Measurements from ENCODE around the gene ADAMTS7. TPM values are rescaled to one million over a fixed set of nuclear protein-coding genes. Genes with fewer than 3 reads are reported as not detected.
A peak's percentile ranks its signal among the peaks of the same experiment; 100 is the strongest.

Gene ADAMTS7
- total and polyA plus RNA-seq, 2 of the 13 experiments (the other 11 are each of a cell fraction or from before 2014, with no cell fraction given), result 0.09 to 0.12 TPM

GRCh38 chr15:78838489-78838888 lies 27.2 kb upstream of the ADAMTS7 start:
- no peak for DNase-seq (ENCODE audit: low spot score)
- H3K4me2 ChIP-seq (ENCODE audit: low read depth, low read length), result no peak overlapping the region
- TF ChIP-seq ZNF629 (CRISPR knock-in tag; conservative IDR thresholded peaks at IDR 0.05) (0 out of 2 replicates have a peak, but pooled peaks have one; percentile 22), TFE3 (CRISPR knock-in tag; IDR thresholded peaks at IDR 0.05) (no peak), CREB1 (IDR thresholded peaks at IDR 0.05) (no peak), CREB1 (CRISPR knock-in tag; IDR thresholded peaks at IDR 0.05) (no peak)
- BruUV-seq (replicated peaks), result no TSS peak
- no peaks in the 10 kb centered on the region for H3K36me3 ChIP-seq (replicated peaks in 1 of 2; ENCODE audit: control insufficient read depth in 1 of 2, insufficient read depth in 2 of 2, low read length in 2 of 2)
- H3K4me3 ChIP-seq (replicated peaks in 1 of 3; ENCODE audit: insufficient read depth in 1 of 3, low read depth in 2 of 3, low read length in 3 of 3), result no peak overlapping the region
- H4K20me1 ChIP-seq (ENCODE audit: insufficient read depth, low read length), result no peaks in the 10 kb centered on the region
- ChIA-PET CTCF (ENCODE audit: low intra/inter-chr PET ratio, low total read pairs) (no interaction called here), POLR2A (no interaction called here)
- no peak for ATAC-seq
- no peak overlapping the region for H2AFZ ChIP-seq (ENCODE audit: low read length)
- H3K4me1 ChIP-seq (ENCODE audit: insufficient read depth, low read length), result peaks cover 7% of the 10 kb centered on the region; the same call in 1 of the 2 replicates
- H3K27me3 ChIP-seq (ENCODE audit: control insufficient read depth in 1 of 2, insufficient read depth in 2 of 2, low read length in 2 of 2), result peaks cover 2 to 20% of the 10 kb centered on the region in 2 experiments; a peak in 3 of 5 replicates
- WGBS (ENCODE audit: low lambda C conversion rate), result 35% methylated on average over 3 of the region's 3 CpGs
- in situ Hi-C loops (cut with HindIII; ENCODE audit: extremely low pct_ligation_motif_present, low pct_unique_long_range_greater_than_20kb) (no loop called here), intact Hi-C loops (cut with micrococcal nuclease; ENCODE audit: unreplicated experiment) (no loop called here)
- H3K9ac ChIP-seq (ENCODE audit: insufficient read depth, low read depth, low read length), result no peak overlapping the region
- no peak overlapping the region for H3K27ac ChIP-seq (ENCODE audit: extremely low read length, insufficient read depth, low read length)
- H3K9me3 ChIP-seq (ENCODE audit: low read length), result no peaks in the 10 kb centered on the region
- H3K79me2 ChIP-seq (ENCODE audit: insufficient read depth, low read length), result no peaks in the 10 kb centered on the region
- no peak for FAIRE-seq

- WGBS (ENCODE audit: low lambda C conversion rate), result 53% methylated on average over 7 of the region's 8 CpGs
- intact Hi-C loops (cut with micrococcal nuclease; ENCODE audit: unreplicated experiment), result no loop called here
- H3K36me3 ChIP-seq (replicated peaks in 1 of 2; ENCODE audit: control insufficient read depth in 1 of 2, insufficient read depth in 2 of 2, low read length in 2 of 2), result no peaks in the 10 kb centered on the region
- H3K9me3 ChIP-seq (ENCODE audit: low read length), result no peaks in the 10 kb centered on the region
- DNase-seq (ENCODE audit: low spot score) (no peak), ATAC-seq (peak; percentile 65), FAIRE-seq (no peak)
- TF ChIP-seq ZNF503 (CRISPR knock-in tag; IDR thresholded peaks at IDR 0.05) (no peak), RNF2 (conservative IDR thresholded peaks at IDR 0.05; ENCODE audit: low read depth) (no peak), PHF20 (CRISPR knock-in tag; IDR thresholded peaks at IDR 0.05) (no peak), STAG1 (CRISPR knock-in tag; IDR thresholded peaks at IDR 0.05) (no peak), ADNP (CRISPR knock-in tag; IDR thresholded peaks at IDR 0.05) (no peak), CBX2 (IDR thresholded peaks at IDR 0.05; ENCODE audit: low read depth, low read length) (no peak), CBX2 (CRISPR knock-in tag; IDR thresholded peaks at IDR 0.05; ENCODE audit: low read depth) (no peak), CTCF (CRISPR knock-in tag; IDR thresholded peaks at IDR 0.05) (0 out of 2 replicates have a peak, but pooled peaks have one; percentile 7), TEAD3 (CRISPR knock-in tag; optimal IDR thresholded peaks at IDR 0.05; ENCODE audit: borderline replicate concordance) (peak; percentile 18)
- no TSS peak for BruUV-seq (replicated peaks)
- H3K4me3 ChIP-seq (replicated peaks in 1 of 3; ENCODE audit: insufficient read depth in 1 of 3, low read depth in 2 of 3, low read length in 3 of 3), result no peak overlapping the region
- ChIA-PET CTCF (ENCODE audit: low intra/inter-chr PET ratio, low total read pairs) (no interaction called here), POLR2A (no interaction called here)
- H3K4me2 ChIP-seq (ENCODE audit: low read depth, low read length), result no peak overlapping the region
- H3K27me3 ChIP-seq (ENCODE audit: control insufficient read depth in 1 of 2, insufficient read depth in 2 of 2, low read length in 2 of 2), result peaks cover 2 to 27% of the 10 kb centered on the region in 2 experiments; a peak in 3 of 5 replicates
- H3K9ac ChIP-seq (ENCODE audit: insufficient read depth, low read depth, low read length), result no peak overlapping the region
- H4K20me1 ChIP-seq (ENCODE audit: insufficient read depth, low read length), result no peaks in the 10 kb centered on the region
- no peak overlapping the region for H2AFZ ChIP-seq (ENCODE audit: low read length)
- no peaks in the 10 kb centered on the region for H3K79me2 ChIP-seq (ENCODE audit: insufficient read depth, low read length)
- no peak overlapping the region for H3K27ac ChIP-seq (ENCODE audit: extremely low read length, insufficient read depth, low read length)
- in situ Hi-C loops (cut with HindIII; ENCODE audit: extremely low pct_ligation_motif_present, low pct_unique_long_range_greater_than_20kb), result no loop called here
- peaks cover 7% of the 10 kb centered on the region; the same call in 1 of the 2 replicates for H3K4me1 ChIP-seq (ENCODE audit: insufficient read depth, low read length)
Observed at GRCh38 chr15:78837543-78837942, 26.3 kb upstream of the ADAMTS7 start.
